Measurements from ENCODE around the gene EID2.

The EID2 gene

DNA sequence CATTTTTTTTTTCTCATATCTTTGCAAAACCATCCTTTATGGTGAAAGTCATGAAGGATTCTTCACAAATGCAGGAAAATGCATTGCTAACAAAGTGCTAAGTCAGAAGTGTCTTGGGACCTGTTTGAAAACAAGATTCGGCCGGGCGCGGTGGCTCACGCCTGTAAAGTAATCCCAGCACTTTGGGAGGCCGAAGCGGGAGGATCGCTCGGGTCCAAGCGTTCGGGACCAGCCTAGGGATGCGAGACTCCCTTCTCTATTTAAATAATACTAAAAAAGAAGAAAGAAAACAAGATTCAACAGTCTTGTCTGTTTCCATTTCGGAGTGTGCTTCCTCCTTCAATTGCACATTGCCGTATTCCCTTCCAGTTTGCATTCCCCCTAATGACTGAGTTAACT, 8.1 kb downstream of the EID2 start:
- TF ChIP-seq, protein P1, sequence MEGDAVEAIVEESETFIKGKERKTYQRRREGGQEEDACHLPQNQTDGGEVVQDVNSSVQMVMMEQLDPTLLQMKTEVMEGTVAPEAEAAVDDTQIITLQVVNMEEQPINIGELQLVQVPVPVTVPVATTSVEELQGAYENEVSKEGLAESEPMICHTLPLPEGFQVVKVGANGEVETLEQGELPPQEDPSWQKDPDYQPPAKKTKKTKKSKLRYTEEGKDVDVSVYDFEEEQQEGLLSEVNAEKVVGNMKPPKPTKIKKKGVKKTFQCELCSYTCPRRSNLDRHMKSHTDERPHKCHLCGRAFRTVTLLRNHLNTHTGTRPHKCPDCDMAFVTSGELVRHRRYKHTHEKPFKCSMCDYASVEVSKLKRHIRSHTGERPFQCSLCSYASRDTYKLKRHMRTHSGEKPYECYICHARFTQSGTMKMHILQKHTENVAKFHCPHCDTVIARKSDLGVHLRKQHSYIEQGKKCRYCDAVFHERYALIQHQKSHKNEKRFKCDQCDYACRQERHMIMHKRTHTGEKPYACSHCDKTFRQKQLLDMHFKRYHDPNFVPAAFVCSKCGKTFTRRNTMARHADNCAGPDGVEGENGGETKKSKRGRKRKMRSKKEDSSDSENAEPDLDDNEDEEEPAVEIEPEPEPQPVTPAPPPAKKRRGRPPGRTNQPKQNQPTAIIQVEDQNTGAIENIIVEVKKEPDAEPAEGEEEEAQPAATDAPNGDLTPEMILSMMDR (IDR thresholded peaks at IDR 0.05; ENCODE audit: low read depth, low read length), result no peak
- in situ Hi-C loops (cut with HindIII; ENCODE audit: low sequenced_read_pairs), result no loop called here
- peak overlapping the region; percentile 75 for H3K4me3 ChIP-seq (ENCODE audit: low read depth, low read length)
- DNase-seq (ENCODE audit: low read depth, low spot score), result no peak

DNA sequence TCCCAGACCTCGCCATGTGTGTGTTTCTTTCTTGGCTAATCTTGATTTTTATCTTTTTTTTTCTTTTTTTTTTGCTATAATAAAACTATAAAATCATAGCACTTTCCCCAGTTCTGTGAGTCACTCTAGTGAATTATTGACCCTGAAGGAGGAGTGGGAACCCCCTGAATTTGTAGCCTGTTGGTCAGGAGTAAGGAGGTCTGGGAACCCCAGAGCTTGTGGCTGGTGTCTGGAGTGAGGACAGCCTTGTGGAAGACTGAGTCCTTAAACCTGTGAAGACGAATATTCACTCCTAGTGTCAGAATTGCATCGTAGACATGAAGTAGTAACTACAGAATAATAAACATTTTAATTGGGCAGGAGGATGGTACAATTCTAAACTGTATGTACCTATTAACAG, 14.8 kb downstream of the EID2 start:
- in situ Hi-C loops (cut with HindIII; ENCODE audit: low sequenced_read_pairs), result no loop called here
- no peak overlapping the region for H3K4me3 ChIP-seq (ENCODE audit: low read depth, low read length)
- TF ChIP-seq, protein P1 (IDR thresholded peaks at IDR 0.05; ENCODE audit: low read depth, low read length), result no peak
- DNase-seq (ENCODE audit: low read depth, low spot score), result no peak

DNA sequence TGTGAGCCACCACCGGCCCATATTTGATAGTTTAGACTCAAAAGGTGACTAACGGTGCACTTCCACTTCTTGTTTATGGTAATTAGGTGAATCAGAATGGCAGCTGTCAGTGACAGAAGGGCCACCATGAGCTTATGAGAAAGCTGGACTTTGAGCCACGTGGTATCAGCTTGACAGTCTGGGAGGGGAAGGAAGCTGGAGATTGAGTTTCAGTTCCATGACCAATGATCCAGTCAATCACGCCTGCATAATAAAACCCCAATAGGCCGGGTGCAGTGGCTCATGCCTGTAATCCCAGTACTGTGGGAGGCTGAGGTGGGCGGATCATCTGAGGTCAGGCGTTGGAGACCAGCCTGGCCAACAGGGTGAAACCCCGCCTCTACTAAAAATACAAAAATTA, 15.5 kb downstream of the EID2 start:
- TF ChIP-seq, protein P1 (IDR thresholded peaks at IDR 0.05; ENCODE audit: low read depth, low read length), result no peak
- no peak overlapping the region for H3K4me3 ChIP-seq (ENCODE audit: low read depth, low read length)
- in situ Hi-C loops (cut with HindIII; ENCODE audit: low sequenced_read_pairs), result no loop called here
- DNase-seq (ENCODE audit: low read depth, low spot score), result no peak

DNA sequence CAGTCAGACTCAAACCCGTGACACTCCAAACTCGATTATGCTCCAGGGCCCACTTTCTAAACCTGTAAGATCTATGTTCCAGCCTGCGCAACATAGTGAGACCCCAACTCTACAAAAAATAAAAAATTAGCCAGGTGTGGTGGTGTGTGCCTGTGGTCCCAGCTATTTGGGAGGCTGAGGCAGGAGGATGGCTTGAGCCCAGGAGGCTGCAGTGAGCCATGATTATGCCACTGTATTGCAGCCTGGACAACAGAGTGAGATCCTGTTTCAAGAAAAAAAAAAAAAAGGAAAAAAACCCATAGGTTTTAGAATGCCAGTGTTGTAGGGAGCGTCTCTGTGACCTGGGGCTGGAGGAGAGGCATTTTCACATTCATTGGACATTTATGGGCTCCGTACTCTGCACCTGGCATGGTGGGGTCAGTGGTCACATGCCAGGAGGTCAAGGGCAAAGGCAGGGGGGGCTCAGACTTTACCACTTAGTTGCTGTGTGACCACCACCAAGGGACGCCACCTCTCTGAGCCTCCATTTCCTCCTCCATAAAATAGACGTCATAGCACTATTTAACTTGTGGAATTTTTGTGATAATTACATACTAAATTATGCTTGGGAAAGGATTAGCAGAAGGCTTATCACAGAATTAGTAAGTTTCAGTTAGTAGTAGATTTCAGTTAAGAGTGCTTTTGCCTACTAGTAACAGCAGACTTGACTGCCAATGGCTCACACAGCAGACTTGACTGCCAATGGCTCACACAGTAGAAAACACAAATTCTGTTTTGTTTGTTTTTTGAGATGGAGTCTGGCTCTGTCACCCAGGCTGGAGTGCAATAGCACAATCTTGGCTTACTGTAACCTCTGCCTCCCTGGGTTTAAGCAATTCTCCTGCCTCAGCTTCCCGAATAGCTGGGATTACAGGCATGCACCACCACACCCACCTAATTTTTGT, 19.1 kb downstream of the EID2 start:
- TF ChIP-seq, protein P1 (IDR thresholded peaks at IDR 0.05; ENCODE audit: low read depth, low read length), result no peak
- no peak overlapping the region for H3K4me3 ChIP-seq (ENCODE audit: low read depth, low read length)
- DNase-seq (ENCODE audit: low read depth, low spot score), result no peak
- in situ Hi-C loops (cut with HindIII; ENCODE audit: low sequenced_read_pairs), result no loop called here

DNA sequence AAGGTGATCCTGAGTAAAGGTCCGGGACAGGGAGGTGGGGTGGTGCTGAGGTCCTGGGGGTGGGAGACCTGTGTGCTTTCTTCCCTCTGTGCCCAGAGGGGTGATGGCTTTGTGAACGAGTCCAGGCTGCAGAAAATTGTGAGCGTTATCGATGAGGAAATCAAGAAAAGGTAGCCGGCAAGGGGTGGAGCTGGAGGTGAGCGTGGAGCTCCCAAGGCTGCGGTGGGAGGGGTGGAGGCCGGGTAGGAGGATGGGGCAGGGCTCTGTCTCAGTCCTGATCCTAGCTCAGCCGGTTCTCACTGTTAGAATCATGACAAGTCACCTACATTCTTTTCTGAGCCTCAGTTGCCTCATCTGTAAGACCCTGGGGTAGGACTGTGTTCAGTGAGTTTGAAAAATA, 21.0 kb downstream of the EID2 start:
- TF ChIP-seq, protein P1 (IDR thresholded peaks at IDR 0.05; ENCODE audit: low read depth, low read length), result no peak
- DNase-seq (ENCODE audit: low read depth, low spot score), result no peak
- no peak overlapping the region for H3K4me3 ChIP-seq (ENCODE audit: low read depth, low read length)
- in situ Hi-C loops (cut with HindIII; ENCODE audit: low sequenced_read_pairs), result no loop called here

DNA sequence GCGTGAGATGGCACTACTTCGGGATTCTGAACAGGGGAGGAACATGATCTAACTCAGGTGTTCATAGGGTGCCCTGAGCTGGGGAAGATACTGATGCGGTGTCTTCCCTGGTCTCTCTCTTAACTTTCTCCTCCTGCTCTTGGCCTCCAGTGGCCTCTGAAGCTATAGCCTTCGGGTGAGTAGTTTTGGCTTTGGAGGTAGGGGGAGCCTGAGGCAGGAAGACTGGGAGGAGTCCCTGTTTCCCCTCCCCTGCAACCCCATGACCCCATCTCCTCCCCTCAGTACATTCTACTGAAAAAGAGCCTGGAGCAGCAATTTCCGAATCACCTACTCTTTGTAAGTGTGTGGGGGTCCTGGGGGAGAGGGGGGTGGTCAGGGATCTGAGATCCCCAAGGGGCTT, 21.5 kb downstream of the EID2 start:
- DNase-seq (ENCODE audit: low read depth, low spot score), result no peak
- H3K4me3 ChIP-seq (ENCODE audit: low read depth, low read length), result no peak overlapping the region
- in situ Hi-C loops (cut with HindIII; ENCODE audit: low sequenced_read_pairs), result no loop called here
- TF ChIP-seq, protein P1 (IDR thresholded peaks at IDR 0.05; ENCODE audit: low read depth, low read length), result no peak

All from astrocyte of the spinal cord (primary cell).